HG03196 (cell line): ENCODE data around the gene TMEM179.

Experiments used
- ATAC-seq: cut with Tn5 transposase; IDR thresholded peaks from one replicate; pipeline ENCODE4 v1.9.1; 2021; ENCODE audit not compliant: unreplicated experiment

TMEM179 gene

DNA sequence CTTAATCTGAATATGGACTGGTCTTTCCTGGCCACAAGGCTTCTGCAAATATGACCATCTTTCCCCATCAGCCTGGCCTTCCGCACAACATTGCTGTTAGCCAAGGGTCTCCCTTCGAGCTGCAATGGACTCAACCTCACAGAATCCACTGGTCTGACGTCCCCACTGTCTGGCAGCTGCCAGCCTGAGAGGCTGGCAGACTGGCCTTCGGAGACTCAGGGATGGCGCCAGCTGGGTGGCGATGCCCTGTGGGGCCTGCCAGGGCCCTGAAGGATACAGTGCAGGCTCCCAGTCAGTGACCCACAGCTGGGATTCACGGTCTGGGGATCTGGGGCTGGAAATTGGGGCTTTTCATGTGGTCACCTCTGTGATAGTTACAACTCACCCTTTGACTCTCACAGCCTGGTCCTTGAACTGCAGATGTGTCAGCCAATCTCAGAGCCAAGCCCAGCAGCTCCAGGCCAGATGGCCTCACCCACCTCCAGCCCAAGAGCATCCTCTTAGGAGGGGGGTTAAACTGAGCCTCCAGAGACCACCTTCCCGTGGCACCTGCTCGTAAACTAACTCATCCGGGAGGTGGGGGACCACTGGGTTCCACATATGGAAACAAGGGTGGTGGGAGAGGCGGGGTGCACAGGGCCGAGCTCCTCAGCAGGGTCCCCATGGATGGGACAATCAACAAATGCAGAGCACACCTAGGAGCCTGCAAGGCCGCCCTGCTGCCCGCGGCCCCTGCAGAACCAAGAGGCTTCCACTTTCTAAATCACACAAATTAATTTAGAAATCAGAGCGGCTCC is 46.1 kb downstream of the TMEM179 start:
- ATAC-seq: no peak

DNA sequence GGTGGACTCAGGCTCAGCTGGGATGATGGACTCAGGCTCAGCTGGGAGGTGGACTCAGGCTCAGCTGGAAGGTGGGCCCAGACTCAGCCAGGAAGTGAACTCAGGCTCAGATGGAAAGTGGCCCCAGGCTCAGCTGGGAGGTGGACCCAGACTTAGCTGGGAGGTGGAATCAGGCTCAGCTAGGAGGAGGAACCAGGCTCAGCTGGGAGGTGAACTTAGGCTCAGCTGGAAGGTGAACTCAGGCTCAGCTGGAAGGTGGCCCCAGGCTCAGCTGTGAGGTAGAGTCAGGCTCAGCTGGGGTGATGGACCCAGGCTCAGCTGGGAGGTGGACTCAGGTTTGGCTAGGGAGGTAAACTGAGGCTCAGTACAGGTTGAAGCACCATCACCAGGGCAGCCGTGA is 46.8 kb downstream of the TMEM179 start:
- no peak for ATAC-seq

DNA sequence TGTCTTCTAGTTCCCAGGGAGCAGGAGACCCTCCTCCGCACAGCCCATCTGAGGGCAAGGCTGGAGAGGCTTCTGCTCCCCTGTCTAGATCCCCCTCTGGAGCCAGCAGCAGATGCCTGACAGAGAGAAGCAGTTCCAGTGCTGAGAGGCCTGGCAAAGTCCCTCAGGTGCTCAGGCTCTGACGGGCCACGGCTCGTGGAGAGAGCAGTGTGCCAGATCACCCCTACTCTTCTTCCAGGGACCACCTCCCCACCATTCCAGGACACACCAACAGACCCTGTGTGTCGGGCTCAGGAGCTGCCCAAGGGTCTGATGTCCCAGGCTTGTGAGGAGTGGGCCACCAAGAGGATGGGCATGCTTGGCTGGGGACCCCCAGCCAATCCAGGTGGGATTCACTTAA is 47.5 kb downstream of the TMEM179 start:
- ATAC-seq: no peak

DNA sequence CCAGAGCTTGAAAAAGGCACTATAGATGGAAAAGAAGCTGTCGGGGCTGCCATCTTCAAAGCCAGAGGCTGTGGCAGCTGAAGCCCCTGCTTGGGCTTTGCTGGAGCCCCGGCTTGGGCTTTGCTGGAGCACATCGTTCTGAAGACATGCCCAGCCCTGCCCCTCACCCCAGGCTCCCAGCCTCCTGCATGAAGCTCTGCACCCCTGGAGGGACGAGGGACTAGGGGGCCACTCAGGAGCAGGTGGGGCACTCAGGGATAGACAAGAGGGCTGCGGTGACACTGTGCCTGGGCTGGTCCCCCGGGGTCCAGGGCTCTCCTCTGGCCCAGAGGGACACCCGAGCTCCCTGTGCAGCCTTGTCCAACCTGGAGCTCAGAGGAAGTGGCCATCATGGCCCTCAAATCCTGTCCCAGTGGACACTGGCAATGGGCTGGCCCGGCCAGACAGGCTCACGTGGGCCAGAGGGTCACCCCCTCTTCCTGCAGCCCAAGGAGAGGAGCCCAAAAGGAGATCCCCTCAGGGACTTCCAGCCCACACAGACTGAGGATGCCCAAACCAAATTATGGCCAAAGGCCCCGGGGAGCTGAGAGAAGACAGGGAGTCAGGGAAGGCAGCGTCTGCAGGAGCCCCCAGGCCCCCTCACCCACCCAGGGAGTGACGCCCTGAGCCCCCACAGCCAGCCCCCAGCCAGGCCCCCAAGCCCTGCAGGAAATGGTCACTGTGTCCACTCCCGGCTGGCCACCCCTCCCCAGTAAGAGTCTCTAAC is 48.1 kb downstream of the TMEM179 start:
- ATAC-seq: no peak

DNA sequence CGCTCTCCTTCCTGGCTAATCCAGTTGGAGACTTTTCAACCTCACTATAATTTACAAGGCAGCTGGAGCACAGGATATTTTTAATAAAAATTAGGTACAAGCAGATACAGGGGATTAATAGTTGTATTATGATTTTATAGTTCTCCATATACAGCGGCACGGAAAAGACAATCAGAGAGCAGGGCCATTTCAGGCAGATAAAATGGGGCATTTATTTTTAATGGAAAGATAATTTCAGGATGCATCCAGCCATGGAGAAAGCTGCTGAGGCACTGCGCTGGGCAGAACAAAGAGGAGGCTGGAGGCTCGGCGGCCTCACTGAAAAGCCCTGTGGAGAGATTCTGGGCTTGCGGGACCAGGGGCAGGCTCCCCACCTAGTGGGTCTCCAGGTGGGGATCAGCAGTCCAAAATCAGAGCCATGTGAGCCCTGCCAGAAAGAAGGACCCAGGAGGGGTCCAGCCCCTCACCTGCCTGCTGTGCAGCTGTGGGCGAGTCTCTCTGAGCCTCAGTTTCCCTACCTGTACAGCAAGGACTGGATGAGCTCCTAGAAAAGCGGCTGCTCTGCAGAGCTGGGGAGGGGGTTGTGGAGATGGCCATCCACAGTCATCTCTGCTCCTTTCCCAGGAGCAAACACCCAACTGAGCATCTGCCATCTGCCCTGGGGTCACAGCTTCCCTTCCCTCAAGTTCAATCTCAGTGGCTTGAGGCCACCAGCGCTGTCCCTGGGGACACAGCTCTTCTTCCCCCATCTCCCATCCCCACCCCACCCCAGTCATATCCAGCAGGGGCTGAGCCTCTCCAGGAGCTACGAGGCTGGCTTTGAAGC is 48.9 kb downstream of the TMEM179 start:
- ATAC-seq: no peak

DNA sequence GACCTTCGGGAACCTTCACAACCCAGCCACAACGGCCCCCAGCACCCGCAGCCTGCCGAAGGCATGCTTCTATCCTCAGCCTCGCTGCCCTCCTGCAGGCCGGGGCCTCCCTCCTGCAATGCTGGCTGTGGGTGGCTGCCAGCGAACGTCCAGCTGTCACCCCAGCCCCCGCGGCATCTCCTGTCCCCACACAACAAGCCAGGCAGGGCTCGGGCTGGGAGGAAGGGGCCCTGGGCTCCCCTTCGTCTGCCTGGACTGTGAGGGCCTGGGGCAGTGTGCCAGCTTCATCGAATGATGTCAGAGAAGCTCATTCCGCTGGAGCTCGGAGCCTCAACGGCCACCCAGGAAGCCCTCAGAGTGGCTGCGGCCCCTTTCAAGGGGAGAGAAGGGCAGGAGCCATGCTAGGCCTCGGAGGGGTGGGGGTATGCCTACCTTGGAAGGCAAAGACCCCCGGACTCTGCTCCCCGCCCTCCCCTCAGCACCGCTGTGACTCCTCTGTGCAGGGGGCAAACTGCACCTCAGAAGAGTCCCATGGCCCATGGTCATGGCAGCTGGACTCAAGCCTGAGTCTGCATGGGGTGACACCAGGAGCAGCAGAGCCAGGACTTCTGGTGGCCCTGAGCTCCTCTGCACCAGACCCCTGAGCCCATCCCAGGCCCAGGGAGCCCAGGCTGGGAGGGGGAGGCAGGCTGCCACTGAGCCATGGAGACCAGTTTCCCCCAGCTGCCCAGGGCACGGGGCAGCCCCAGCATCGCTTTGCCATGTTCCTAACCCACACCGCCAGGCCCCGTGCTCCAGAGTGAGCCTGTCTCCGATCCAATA is 49.8 kb downstream of the TMEM179 start:
- no peak for ATAC-seq

DNA sequence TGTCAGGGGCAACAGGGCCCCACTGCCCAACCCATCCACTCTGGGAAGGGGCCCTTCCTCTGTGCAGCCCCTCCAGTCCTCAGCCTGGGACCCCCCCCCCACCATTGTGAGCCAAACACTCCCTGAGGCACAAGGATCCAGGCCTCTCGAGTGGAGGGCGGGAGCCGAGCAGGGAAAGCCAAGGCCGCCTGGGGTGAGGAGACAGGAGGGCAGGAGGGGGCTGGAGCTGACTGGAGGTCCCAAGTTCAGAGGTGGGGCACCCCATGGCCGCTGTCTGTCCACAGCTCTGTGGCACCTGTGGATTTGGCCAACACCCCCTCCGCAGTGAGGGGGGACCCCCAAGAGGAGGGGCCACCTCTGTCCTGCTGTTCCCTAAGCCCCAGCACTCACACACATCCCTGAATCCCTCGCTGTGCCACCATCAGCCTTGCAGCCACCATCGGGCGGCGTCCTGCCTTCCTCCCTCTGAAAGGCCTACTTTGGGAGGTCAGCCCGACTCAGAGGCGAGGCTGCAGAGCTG is 50.4 kb downstream of the TMEM179 start:
- no peak for ATAC-seq

DNA sequence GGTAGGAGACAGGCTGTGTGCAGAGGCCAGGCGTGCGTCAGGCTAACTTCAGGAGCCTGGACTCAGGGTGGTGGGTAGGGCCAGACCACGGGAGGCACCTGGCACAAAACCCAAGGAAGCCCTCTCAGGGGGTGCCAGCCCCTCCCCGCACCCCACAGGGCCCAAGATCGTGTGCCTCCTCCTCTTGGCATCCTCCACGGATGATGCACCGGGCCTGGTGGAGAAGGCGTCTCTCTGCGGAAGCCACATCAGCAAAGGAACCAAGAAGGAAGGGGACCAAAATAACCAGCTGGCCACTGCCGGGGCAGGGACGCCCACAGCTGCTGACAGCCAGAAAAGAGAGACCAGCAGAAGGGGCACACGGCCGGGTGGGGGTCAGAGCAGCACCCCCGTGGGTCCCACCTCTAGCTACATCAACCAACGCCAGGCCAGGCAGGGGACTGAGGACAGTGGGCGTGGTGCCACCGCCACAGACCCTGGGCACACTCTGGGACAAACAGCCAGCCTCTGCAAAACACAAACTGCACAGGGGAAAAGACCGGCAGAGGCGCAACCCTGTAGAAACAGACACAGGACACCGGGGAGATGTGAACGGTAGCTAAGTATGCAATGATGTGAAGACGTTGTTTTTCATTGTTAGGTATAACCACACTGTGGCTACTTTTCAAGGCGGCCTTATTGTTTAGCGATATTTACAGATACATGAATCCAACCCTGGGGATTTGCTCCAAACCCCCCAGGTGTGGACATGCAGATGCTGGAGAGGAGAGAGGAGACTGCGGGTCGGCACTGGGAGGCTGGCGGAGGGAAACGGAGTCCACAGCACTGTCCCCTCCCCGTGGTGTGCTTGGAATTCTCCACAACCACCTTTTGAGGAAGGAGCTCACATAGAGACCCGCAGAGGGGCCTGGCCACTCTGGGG is 51.1 kb downstream of the TMEM179 start:
- ATAC-seq: no peak

DNA sequence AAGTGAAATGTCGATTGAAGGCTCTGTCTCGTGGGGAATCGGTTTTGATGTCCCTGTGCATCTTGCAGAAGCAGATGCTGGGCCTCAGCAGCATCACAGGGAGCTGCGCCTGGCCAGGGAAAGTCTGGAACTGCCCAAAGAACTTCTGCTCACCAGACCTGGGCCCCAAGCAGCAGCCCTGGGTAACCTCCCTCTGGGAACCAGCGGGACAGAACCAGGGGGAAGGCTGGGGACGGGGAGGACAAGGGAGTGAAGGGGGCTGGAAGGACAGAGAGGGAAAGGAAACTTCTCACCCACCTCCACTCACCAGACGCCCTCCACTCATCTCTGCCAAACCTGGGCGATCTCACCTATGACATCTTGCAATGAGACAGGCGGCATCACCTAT is 51.8 kb downstream of the TMEM179 start:
- no peak for ATAC-seq

DNA sequence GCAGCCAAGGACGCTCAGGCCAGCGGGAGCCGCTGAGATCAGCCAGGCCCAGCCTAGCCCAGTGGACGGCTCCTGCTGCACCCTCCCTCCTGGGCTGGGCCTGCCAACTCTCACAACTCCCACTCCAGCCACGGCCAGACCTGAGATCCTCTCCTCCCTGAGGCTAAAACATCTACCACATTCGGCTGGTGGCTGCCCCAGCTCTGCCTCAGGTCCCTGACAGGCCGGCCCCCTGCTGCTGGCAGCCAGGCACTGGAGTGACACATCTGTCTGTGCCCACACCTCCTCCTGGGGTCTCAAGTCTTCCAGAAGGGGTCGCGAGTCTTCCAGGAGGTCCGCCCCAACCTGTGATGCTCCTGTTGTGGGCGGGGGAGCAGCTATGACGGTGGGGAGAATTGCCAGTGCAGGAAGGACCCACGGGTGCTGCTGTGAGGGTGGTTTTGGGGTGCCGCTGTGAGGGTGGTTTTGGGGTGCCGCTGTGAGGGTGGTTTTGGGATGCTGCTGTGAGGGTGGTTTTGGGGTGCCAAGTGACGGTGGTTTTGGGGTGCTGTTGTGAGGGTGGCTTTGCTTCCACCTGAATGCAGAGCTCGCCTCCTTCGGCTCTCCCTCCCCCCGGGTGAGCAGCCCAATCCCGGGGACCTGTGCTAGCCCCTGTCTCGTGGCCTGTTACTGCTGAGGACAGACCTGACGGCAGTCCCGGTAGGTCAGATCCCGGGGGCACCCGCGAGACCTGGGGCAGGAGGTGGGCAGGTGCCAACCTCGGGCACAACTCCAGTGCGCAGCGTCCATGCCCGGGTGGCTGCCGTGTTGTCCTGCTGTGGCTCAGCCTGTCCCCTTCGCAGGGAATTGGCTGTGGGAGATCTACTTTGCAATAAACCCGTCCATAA is 52.5 kb downstream of the TMEM179 start:
- ATAC-seq: no peak

DNA sequence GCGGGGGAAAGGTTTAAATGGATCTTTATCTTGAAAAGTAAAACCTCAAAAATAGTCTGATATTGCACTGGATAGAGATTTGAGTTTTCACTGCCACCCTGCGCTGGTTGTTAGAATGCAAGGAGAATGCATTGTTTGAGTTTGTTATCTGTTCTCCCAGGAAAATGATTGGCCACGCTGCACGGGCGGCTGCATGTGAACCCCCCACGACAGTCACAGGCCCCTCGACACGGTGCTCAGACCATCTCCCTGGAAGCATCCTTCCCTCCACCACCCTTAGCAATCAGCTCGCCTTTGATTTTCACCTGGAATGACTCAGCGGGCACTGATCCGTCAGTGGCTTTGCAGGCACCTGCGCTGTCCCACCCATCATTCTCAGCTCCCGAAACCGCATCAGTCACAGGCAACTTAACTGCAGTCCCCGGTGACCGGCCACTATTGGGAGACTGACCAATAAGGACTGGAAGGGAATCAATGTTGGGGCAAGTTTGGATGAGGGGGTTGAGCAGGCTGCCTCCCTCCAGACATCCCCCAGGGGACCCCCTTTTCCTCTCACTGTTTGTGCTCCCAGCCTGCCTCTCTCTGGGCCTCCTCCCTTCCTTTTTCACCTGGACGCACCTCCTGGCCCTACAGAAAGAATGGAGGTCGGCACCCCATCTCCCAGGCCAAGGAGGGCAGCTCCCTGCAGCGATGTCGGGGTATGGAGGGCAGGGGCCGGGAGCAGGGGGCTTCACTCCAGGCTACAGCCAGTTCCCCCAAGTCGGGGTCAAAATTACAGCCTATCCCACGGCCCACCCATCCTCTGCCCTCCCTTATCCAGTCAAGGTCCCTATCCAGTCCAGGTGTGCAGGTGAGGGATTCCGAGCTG is 53.5 kb downstream of the TMEM179 start:
- ATAC-seq: no peak

DNA sequence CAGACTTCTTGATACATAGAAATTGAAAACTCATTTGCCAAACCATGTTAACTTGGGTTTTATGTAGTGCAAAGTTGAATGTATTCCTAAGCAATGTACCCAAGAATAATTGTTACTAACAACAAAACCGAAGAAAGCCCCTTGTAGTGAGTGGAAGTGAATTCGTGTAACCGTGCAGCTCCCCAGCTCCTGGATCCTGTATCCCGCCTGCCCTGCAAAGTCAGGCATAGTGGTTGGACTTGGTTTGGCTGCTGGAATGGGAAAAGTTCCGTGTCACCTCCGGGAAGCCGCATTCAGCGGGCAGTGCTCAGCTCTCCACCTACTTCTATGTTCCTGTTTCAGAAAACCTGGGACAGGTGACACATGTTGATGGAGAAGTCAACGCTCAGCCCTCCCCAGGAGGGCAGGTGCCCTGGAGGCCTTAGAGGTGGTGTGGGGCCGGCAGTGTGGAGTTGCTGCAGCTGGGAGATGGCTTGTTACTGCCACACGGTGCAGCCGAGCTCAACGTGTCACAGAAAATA is 54.2 kb downstream of the TMEM179 start:
- ATAC-seq: no peak

DNA sequence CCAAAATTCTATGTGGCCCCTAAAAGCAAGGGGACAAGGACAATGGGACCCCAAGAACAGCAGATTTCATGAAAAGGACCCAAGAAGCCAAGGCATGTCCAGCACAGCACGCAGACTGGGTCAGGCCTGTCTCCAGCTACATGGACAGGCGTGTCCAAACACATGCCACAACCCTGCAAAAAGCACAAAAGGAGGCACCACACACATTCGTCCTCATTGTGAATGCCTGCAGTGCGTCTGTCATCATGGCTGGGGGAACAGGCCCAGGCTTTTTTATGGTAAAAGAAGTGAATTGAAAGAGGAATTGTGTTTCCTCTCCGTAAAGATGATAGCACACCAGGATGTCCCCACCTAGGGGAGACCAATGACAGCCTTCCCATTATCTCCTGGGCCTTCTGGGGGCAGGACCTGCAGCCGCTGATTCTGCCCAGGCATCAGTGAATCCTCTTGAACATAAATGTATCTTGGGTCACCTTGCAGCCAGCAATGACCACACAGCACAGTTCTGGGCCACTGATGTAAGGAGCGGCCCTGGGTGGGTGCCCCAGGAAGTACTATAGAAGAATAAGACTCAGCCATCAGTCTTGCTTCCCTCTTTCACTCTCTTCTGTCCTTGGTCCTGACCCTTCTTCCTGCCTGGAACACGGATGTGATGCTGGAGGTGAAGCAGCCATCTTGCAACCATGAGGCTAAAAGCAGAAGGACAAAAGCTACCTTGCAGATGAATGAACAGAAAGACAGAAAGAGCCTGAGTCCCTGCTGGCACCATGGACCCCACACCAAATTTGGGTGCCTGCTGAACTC is 54.8 kb downstream of the TMEM179 start:
- ATAC-seq: no peak

DNA sequence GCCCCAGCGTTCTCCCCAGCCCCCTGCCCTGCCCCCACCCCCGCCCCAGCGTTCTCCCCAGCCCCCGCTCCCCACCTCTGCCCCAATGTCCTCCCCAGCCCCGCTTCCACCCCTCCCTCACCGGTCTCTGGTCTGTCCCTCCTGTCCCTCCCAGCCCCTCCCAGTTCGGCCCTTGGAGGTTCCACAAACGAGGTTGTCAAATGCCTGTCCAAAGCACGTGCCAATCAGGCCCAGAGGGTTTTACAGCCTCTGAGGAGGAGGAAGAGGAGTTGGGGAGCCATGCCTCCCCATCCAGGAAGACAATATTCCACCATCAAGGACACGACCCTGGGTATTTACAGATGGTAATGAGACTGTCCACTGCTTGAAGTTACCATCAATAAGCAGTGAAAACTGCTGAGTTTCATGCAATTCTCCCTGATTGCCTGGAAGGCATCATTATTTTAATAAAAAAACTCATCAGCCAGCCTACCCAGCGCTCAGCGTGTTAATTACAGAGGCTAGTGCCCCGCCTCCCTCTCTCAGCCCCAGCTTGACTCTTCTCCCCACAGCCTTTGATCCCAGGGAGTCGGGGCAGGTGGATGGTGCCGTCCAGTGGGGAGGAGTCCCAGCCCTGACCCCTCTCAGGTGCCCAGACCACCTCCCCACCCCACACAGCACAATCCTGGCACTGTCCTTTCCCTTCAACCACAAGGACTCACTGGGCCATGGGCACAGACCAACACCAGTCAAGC is 55.6 kb downstream of the TMEM179 start:
- no peak for ATAC-seq

DNA sequence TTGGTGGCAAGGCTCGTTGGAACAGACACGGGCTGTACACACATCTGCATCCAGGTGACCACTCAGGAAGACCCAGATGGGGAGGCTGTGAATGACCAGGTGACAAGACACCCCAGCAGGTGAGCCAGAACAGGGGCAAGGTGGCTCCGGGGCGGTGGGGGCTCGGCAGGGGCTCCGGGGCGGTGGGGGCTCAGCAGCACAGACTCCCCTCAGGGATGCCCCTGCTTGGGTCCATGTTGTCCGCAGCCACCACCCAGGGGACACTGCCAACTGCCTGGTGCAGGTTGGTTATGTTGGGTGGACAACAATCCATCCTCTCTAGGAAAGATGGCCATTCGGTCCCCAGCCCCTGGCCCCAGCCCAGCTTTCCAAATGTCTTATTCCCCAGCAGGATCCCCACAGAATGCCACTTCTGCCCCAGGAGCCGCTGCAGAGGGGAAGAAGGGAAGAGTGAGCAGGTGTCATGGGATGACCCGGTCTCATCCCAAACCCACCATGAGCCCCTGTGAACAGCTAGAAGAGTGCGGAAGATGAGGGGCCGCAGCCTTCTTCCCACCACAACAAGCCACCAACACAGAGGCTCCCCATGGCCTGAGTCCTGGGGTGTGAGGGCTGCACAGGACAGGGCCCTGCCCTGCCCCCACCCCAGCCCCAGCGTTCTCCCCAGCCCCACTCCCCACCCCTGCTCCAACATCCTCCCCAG is 56.4 kb downstream of the TMEM179 start:
- no peak for ATAC-seq
